A549 treated with AZD9567 at 1 μM for 4 hours (cell line): ENCODE data around the gene LCE1A. TPM values are rescaled to one million over a fixed set of nuclear protein-coding genes. Genes with fewer than 3 reads are reported as not detected.

Source experiments
- total RNA-seq: library from RNA; stranded (reverse); fragments of 200-300 nt; extraction: Qiagen RNA extraction; gene quantifications from 5 replicates; pipeline ENCODE4 v1.2.3, GENCODE V29; 2022; ENCODE audit not compliant: insufficient read depth

The LCE1A gene, protein sequence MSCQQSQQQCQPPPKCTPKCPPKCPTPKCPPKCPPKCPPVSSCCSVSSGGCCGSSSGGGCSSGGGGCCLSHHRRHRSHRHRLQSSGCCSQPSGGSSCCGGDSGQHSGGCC
- total RNA-seq, result not detected in 5 replicates

GRCh38 chr1:152827173-152827572, at the start of gene LCE1A:
LCE1A (plus strand) TSS chr1:152827473; CDS start chr1:152827473, 0 bp downstream.

DNA sequence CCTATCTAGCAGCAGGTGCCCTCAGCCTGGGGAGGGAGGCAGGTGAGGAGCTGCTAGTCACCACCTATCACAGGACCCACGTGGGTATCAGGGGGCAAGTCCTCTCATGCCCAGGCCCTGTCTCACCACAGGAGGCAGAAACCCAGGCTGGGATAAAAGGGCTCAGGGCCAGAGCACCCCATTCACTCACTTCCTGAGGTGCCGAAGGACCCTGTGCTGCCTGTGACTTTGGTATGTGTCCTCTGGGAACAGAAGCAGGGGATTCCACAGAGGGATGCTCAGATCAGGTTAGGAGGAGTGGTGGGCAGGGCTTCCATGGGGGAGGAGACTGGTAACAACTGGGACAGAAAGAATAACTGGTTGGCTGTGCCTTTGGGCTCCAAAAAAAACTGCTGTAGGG, 41.2 kb upstream of the LCE1A start, which contains the start of gene LCE1E:
LCE1E (plus strand) TSS at position 181 of the 400 bp plus-strand sequence. CDS start 1,043 bp downstream, outside the sequence.

GRCh38 chr1:152796421-152796820, 30.9 kb upstream of the LCE1A start, which contains the start of gene LCE1D:
LCE1D (plus strand) TSS chr1:152796721; CDS start chr1:152797795, 1,074 bp downstream.

GRCh38 chr1:152806576-152806975, 20.7 kb upstream of the LCE1A start, which contains the start of gene LCE1C:
LCE1C (minus strand) TSS chr1:152806651; CDS start chr1:152805478, 1,173 bp downstream.

DNA sequence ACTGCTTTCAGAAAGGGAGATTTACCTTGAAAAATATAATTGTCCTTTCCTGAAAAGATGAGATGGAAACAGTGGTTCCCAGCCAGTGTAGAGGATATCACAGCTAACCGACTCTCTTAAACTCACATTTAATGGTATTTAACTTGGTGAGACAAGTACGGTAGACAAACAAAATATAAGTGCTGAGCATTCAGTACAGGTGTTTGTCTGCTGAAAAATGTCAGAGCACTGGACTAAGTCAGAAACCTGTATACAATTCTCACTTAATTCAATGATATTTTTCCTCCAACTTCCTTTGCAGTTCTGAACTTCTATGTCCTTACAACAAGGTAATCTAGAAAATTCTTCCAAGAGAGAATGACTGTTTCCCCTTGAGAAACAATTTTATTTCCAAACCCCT, 15.6 kb upstream of the LCE1A start, which contains the start of gene LCE1B:
LCE1B (plus strand) TSS at position 301 of the 400 bp plus-strand sequence. CDS start 476 bp downstream, outside the sequence.

GRCh38 chr1:152842556-152842955, 15.3 kb downstream of the LCE1A start, which contains the start of gene LCE6A:
LCE6A (plus strand) TSS chr1:152842856; CDS start chr1:152843521, 665 bp downstream.

DNA sequence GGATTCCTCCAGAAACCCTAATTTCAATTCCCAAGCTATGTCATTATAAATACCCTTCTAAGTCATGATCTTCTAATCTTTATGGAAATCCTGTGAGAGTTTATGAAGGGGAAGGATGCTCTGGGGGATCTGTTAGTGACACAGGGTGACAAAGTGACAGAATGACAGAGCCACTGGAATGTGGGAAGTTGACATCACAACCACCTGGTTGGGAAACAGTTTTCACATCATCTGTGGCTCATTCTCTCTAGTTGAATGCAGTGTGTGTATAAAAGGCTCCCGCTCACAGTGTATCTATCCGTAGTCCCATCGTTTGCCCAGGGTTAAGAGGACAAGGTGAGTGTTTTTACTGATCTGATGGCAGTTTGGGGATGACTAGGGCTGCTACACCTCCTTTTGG, 32.4 kb downstream of the LCE1A start, which contains the start of gene LCE7A:
LCE7A (plus strand) TSS at position 301 of the 400 bp plus-strand sequence. CDS start 702 bp downstream, outside the sequence.

Other genes starting within 250 kb of the LCE1A start
- gene LCE3D, start 247.0 kb upstream of the LCE1A start, total RNA-seq, result 1.2 to 1.8 TPM (median 1.4 TPM) in 4 of 5 replicates, not detected in the other
- not detected in 5 replicates for gene LCE3C, start 227.2 kb upstream of the LCE1A start, total RNA-seq
- gene LCE3B, start 213.7 kb upstream of the LCE1A start, total RNA-seq, result not detected in 5 replicates
- gene LCE3A, start 204.4 kb upstream of the LCE1A start, total RNA-seq, result not detected in 5 replicates
- gene LCE2D, start 164.1 kb upstream of the LCE1A start, total RNA-seq, result not detected in 5 replicates
- not detected in 5 replicates for gene LCE2C, start 152.2 kb upstream of the LCE1A start, total RNA-seq
- gene LCE2B, start 141.3 kb upstream of the LCE1A start, total RNA-seq, result not detected in 5 replicates
- not detected in 5 replicates for gene LCE2A, start 129.1 kb upstream of the LCE1A start, total RNA-seq
- gene LCE4A, start 119.3 kb upstream of the LCE1A start, total RNA-seq, result not detected in 5 replicates
- gene KPRP, start 69.4 kb upstream of the LCE1A start, total RNA-seq, result not detected in 5 replicates
- gene LCE1F, start 52.3 kb upstream of the LCE1A start, total RNA-seq, result not detected in 5 replicates
- gene LCE1E, start 41.2 kb upstream of the LCE1A start, total RNA-seq, result 0.07 TPM in 1 of 5 replicates, not detected in the others
- not detected in 5 replicates for gene LCE1D, start 30.8 kb upstream of the LCE1A start, total RNA-seq
- not detected in 5 replicates for gene LCE1C, start 20.8 kb upstream of the LCE1A start, total RNA-seq
- 0.09 TPM in 1 of 5 replicates, not detected in the others for gene LCE1B, start 15.5 kb upstream of the LCE1A start, total RNA-seq
- not detected in 5 replicates for gene LCE6A, start 15.4 kb downstream of the LCE1A start, total RNA-seq
- gene LCE7A, start 32.5 kb downstream of the LCE1A start, total RNA-seq, result not detected in 5 replicates
- gene SMCP, start 50.8 kb downstream of the LCE1A start, total RNA-seq, result not detected in 5 replicates
- 0.05 to 0.09 TPM (median 0.08 TPM) in 4 of 5 replicates, not detected in the other for gene IVL, start 81.1 kb downstream of the LCE1A start, total RNA-seq
- not detected in 5 replicates for gene SPRR5, start 119.7 kb downstream of the LCE1A start, total RNA-seq
- gene SPRR4, start 143.2 kb downstream of the LCE1A start, total RNA-seq, result not detected in 5 replicates
- gene SPRR1A, start 156.6 kb downstream of the LCE1A start, total RNA-seq, result not detected in 5 replicates
- gene SPRR3, start 174.3 kb downstream of the LCE1A start, total RNA-seq, result not detected in 5 replicates
- not detected in 5 replicates for gene SPRR1B, start 203.7 kb downstream of the LCE1A start, total RNA-seq
- gene SPRR2D, start 213.6 kb downstream of the LCE1A start, total RNA-seq, result not detected in 5 replicates
- not detected in 5 replicates for gene SPRR2A, start 230.0 kb downstream of the LCE1A start, total RNA-seq
- not detected in 5 replicates for gene SPRR2B, start 244.1 kb downstream of the LCE1A start, total RNA-seq